Epithelial cell of proximal tubule (primary cell): ENCODE data around the gene CUBN. TPM values are rescaled to one million over a fixed set of nuclear protein-coding genes. Genes with fewer than 3 reads are reported as not detected.

ENCODE experiments used
- DNase-seq: peaks from one replicate; pipeline ENCODE4 v3.0.0-alpha.2; 2011; ENCODE audit warnings: low read depth
- H3K4me3 ChIP-seq: 2 replicates; pipeline ENCODE4 v1.5.1; 2011; ENCODE audit warnings: low read depth, mild to moderate bottlenecking, low read length
- total RNA-seq: library from RNA; depleted of rRNA; stranded (reverse); fragments of >200 nt; gene quantifications from 2 replicates; pipeline ENCODE4 v1.2.3, GENCODE V29; 2015
- TF ChIP-seq, protein P1 (sequence below): conservative IDR thresholded peaks from 2 replicates; pipeline ENCODE4 v1.5.1; 2012; ENCODE audit warnings: low read depth, mild to moderate bottlenecking, low read length

Gene CUBN
- total RNA-seq, 1 donor from 2014 or later = 0.17 TPM

GRCh38 chr10:16910793-16911164 lies 218.8 kb downstream of the CUBN start:
- TF ChIP-seq, protein P1, sequence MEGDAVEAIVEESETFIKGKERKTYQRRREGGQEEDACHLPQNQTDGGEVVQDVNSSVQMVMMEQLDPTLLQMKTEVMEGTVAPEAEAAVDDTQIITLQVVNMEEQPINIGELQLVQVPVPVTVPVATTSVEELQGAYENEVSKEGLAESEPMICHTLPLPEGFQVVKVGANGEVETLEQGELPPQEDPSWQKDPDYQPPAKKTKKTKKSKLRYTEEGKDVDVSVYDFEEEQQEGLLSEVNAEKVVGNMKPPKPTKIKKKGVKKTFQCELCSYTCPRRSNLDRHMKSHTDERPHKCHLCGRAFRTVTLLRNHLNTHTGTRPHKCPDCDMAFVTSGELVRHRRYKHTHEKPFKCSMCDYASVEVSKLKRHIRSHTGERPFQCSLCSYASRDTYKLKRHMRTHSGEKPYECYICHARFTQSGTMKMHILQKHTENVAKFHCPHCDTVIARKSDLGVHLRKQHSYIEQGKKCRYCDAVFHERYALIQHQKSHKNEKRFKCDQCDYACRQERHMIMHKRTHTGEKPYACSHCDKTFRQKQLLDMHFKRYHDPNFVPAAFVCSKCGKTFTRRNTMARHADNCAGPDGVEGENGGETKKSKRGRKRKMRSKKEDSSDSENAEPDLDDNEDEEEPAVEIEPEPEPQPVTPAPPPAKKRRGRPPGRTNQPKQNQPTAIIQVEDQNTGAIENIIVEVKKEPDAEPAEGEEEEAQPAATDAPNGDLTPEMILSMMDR = no peak
- no peak overlapping the region for H3K4me3 ChIP-seq
- no peak for DNase-seq

GRCh38 chr10:16909961-16910792 lies 219.4 kb downstream of the CUBN start:
- TF ChIP-seq, protein P1 = no peak
- no peak overlapping the region for H3K4me3 ChIP-seq
- DNase-seq = no peak

- TF ChIP-seq, protein P1 = no peak
- H3K4me3 ChIP-seq = no peak overlapping the region
- DNase-seq = no peak
Measured at GRCh38 chr10:16909271-16909767, 220.3 kb downstream of the CUBN start.

DNA sequence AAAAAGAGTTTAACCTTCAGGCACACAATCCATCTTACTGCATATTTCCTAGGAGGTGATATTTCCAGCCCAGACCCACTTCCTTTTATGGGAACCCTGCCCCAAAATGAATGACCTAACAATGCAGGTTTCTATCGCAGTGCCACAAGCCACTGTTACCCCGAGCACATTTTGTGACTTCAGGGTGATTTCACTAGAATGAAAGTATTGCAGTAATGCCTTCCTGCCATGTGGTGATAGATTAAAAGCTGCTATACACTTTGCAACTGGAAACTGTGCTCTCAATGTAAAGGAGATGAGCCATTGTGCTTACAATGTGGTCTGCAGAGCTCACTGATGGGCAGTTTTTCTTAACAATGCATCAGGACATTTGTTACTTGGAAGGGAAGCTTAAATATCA lies 221.9 kb downstream of the CUBN start:
- no peak overlapping the region for H3K4me3 ChIP-seq
- TF ChIP-seq, protein P1 = no peak
- no peak for DNase-seq

- H3K4me3 ChIP-seq = no peak overlapping the region
- TF ChIP-seq, protein P1 = no peak
- DNase-seq = no peak
Measured at GRCh38 chr10:16905320-16905719, 224.3 kb downstream of the CUBN start.

GRCh38 chr10:16904639-16905061 lies 225.0 kb downstream of the CUBN start:
- H3K4me3 ChIP-seq = no peak overlapping the region
- TF ChIP-seq, protein P1 = no peak
- DNase-seq = no peak

GRCh38 chr10:16904049-16904448 lies 225.6 kb downstream of the CUBN start:
- no peak overlapping the region for H3K4me3 ChIP-seq
- TF ChIP-seq, protein P1 = no peak
- no peak for DNase-seq
